HG02678 (cell line): ENCODE results near the gene KIF26A.

Experiments
- ATAC-seq: cut with Tn5 transposase; IDR thresholded peaks from one replicate; pipeline ENCODE4 v1.9.1; 2021; ENCODE audit warnings: mild to moderate bottlenecking, moderate library complexity; ENCODE audit not compliant: unreplicated experiment

KIF26A gene

DNA sequence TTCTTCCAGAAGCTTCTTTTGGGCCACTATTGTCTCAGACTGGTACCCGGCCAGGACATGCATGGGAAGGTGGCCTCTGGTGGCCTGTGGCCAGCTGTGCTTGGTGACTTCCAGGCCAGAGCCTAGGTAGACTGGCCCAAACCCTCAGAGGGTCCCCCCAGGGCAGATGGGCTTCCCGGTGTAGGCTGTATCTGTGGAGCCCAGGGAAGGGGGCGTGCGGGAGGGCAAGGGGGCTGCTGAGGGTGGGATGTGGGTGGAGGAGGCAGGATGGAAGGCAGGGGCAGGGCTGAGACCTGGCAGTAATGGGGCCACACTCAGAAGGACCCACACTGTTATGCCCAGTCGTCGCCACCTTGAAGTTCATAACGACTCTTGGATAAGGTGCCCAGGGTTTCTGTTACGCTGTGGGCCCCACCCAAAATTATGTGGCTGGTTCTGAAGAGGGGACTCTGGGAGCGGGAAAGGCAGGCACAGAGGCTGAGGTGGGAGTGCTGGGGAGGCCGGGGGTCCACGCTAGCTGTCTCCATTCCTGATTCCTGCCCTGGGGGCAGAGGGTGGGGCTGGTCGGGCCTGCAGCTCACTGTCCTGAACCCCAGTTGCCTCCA lies 52.1 kb downstream of the KIF26A start:
- ATAC-seq: no peak

DNA sequence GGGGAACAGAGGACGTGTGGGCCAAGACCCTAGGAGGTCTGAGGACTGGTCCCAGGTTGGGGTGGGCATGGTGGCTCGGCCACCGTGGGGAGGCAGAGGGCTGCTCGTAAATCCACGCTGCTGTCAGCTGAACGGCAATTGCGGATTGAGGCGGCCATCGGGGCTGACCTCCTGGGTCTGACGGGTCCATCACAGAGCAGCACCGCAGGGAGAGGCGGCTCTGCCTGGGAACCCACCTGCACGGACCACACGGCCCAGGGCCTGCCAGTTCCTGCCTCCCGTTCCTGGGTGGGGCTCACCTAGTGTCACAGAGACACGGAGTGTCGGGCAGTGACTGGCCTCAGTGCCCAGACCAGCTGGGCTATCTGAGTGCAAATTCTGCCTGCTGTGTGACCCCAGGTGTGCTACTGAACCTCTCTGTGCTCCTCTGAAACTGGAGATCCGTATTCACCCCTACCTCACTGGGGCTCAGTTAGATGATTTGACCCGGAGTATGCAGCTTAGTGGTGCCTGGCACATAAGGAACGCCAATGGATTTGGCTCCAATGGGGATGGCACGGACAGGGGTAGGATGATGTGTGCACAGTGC lies 53.1 kb downstream of the KIF26A start:
- no peak for ATAC-seq

DNA sequence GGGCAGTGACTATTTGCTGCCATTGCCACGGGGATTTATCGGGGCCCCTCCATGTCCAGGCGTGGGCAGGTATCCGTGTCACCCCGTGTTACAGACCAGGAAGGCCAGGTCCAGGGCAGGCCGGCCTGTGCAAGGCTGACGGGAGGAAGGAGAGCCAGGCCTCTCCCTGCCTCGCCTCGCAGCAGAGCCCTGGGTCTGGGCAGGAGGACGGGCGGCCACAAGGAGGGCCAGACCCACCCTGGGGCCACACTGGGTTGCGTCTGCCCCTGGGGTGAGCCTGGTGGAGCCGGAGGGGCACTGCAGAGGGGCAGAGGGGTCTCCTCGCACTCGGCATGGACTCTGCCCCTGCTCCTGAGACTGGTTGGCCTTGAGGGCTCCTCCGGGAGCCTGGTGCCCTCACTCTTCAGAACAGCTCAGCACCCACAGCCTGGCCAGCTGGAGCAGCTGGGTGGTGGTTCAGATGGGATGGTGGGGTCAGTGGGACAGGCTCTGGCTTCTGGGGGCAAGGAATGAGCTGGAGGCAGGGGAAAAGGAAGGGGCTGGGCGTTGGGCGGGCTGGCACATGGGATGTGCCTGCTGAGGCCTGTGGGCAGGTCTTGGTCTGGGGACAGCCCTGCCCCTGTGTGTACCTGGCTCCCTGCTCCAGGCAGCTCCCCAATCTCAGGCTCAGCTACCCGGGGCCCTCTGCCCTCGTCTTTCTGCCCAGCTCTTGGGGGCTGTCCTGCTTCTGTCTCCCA lies 53.9 kb downstream of the KIF26A start:
- ATAC-seq: no peak

DNA sequence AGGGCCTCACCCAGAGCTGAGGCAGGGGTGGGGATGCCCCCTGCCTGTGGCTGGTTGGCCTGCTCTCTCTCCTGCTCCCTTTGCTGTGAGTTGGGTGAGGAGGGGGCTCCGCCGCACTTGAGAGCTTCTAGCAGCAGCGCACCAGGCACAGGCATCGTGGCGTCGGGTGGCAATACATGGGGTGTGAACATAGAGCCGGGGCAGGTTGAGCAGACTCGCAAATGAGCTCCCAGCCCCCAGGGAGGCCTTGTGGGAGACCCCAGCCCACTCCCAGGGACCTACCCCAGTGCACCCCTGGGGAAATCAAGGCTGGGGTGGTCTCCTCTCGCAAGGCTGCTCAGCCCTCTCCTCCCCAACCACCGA lies 54.5 kb downstream of the KIF26A start:
- ATAC-seq: no peak

DNA sequence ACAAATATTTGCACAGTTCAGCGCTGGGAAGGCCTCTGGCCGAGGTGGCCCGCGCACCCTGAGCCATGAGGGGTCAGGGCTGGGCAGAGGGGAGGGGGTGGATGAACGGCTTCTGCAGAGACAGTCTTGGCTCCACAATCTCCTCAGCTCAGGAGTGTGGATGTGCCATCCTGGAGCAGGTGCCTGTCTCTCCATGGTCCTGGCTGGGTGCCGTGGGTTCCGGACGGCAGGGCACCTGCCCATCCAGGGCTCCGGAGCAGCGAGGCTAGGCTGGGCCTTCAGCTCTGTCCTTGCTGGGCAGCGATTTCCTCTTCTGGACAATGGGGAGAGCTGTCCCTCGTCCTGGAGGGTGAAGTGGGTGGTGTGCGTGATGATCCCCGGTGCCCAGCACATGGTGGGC lies 55.6 kb downstream of the KIF26A start:
- ATAC-seq: no peak

DNA sequence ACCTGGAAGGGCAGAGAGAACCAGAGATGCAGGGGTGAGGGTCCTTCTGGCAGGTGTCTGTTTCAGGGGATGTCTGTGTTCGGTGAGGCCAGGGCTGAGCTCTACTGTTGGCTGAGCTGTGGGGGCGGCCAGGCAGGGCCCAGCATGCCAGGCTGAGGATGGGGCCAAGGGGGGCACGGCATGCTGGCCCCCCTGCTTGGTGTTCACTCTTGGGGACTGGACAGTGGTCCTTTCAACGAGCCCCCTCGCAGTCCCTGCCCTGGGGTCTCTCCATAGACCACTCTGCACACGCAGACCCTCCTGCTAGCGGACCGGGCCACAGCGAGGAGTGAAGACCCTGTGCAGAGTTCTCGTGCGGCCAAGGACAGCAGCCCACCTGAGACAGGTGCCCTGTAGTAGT lies 56.3 kb downstream of the KIF26A start:
- no peak for ATAC-seq

DNA sequence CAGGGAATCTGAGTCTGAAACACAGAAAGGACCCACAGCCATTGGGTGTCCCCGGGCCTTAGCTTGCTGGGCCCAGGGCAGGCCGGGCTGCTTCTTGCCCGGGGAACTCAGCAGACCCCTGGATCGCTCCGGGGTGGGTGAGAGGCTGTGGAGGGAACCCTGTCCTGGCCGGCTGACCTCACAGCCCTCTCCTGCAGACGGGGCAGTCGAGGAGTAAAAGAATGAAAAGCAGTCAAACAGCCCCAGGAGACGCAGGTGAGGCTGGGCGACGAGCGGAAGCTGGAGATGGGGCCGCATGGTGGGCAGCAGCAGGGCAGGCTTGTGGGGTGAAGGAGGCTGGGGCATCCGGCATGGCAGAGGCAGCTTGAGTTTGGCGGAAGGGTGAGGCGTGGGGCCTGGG lies 57.0 kb downstream of the KIF26A start:
- no peak for ATAC-seq

DNA sequence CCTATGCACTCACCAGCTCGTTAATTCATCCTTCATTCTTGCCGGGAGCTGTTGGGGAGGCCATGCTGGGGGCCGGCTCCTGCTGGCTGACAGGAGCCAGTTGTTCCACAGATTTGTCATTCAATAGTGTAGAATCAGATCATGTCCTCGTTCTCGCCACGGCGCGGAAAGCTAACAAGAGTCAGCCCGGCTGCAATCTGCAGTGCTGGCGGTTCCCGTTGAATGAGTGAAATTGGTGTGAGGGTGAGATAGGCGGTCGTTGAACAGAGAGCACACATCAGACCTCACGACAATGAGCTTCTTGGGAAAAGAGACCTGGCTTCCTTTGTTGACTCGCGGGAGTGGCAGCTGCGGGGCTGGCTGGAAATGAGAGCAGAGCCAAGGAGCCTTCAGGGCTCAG lies 57.5 kb downstream of the KIF26A start:
- ATAC-seq: no peak

DNA sequence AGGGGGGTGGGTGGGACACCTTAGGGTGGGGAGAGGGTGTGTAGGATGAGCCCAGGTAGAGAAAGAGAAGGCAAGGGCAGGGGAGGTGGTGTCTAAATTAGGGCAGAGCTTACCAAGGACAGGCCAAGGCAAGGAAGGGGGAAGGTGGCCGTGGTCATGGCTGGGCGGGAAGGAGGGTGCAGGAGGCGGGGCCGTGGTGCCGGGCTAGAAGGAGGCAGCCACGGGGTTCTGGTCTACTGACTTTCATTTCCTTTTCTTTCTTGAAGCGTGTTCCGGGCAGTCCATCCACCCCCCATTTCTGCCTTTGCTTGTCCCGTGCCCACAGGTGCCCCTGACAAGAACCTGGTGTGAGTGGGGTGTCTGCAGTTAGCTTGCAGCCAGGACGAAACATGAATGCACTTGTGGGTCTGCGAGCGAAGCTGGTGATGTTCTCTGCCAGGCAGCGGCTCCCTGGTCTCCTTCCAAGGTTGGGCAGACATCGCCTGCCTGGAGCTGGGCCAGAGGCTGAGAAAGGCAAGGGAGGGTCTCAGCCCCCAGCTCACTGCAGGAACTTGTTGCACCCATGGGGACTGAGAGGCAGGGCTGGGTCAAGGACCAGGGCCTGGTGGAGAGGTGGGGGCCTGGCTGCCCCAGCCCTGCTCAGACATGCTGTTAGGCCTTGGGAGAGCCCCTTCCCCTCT lies 58.2 kb downstream of the KIF26A start:
- ATAC-seq: no peak

DNA sequence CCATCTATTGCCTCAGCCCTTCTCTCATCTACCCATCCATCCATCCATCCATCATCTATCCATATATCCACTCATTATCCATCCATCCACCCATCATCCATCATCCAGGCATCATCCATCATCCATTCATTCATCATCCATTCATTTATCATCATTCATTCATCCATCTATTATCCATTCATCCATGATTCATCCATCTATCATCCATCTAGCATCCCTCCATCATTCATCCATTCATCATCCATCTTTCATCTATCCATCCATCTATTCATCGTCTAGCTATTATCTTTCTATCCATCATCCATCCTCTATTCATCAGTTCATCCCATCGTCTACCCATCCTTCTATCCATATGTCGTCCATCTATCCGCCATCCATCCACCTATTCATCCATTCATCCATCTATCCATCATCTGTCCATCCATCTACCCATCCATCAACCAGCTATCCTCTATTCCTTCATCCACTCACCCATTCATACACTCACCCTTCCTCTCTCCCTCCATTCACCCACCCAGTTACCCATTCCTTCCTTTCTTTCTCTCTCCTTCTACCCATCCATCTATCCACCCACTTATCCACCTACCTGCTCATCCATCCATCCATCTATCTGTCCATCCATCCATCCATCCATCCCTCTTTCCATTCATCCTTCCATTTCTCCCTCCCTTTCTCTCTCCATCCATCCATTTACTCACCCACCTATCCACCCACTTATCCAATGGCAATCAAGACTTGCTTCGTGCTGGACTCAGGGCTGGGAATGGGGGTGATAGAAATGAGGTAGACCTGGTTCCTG lies 59.3 kb downstream of the KIF26A start:
- ATAC-seq: no peak

DNA sequence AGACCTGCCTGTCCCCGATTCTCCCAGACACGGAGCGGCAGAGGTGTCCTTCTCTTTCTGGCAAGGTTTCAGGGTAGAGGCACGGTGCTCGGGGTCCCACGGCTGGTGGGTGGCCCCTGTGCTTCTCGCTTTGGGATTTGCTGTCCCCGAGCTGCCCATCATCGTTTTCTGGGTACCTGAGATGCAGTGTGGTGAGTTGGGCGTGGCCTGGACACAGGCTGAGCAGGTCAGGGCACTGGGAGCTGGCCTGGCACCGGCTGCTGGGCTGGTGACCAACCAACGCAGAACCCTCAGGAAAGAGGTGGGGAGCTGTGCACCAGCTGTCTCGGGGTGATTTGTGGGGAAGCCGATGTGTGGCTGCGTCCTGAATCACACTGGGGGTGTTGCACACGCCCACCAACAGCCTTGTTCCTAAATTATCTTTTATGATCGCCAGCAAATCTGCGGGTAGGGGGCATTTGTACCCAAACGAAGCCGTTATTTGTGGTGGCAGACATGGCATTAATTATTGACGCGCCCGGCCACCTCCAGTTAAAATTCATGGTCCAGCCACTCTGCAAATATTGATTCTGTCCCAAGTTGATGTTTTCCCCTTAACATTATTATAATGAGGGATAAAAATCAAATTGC lies 61.0 kb downstream of the KIF26A start:
- no peak for ATAC-seq

DNA sequence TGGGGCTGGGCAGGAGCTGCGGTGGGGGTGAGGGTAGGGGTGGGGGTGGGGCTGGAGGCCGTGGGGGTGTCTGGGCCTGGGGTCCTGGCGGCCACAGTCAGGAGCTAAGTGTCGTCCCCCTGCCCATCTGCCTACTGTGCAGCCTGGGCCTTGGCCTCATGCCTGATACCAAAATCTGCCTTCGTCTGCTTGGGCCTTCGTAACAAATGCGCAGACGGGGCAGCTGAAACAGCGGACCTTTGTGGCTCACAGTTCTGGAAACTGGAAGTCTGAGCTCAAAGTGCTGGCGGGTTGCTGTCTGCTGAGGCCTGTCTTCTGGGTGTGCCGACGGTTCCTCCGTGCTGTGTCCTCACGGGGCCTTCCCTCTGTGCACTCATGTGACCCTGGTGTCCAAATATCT lies 61.7 kb downstream of the KIF26A start:
- no peak for ATAC-seq

DNA sequence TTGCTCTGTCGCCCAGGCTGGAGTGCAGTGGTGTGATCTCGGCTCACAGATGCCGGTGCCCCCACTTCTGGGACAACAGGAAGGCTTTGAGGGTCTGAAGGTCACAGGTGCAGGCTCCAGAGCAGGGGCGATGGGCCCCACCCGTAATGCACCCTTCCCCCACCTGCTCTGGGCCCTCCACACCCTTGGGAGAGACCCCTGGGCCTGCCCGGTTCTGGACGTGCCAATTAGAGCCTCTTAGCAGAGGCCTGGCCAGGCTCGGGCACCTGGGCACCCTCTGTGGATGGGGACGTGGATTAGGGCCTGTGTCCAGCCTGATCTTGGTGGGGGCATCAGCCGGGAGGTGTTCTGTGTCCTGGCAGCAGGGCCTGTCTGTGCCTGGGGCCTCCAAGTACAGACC lies 62.2 kb downstream of the KIF26A start:
- no peak for ATAC-seq

DNA sequence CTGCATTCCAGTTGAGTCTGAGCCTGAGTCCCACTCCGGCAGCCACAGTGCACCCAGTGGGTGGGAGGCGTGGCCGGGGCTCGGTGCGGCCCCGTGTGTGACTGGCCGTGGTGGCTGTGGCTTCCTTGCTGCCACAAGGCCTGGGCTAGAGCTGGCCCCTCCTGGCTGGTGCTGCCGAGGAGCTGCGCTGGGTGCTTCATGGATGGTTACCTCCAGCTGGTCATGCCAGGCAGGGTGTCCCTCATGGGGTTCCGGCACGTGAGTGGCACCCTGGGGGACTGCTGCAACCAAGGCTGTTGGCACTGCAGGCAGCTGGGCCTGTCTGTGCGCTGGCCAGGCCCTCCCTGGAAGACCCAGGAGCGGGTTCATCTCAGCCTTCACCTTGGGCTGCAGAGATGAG lies 62.7 kb downstream of the KIF26A start:
- no peak for ATAC-seq

DNA sequence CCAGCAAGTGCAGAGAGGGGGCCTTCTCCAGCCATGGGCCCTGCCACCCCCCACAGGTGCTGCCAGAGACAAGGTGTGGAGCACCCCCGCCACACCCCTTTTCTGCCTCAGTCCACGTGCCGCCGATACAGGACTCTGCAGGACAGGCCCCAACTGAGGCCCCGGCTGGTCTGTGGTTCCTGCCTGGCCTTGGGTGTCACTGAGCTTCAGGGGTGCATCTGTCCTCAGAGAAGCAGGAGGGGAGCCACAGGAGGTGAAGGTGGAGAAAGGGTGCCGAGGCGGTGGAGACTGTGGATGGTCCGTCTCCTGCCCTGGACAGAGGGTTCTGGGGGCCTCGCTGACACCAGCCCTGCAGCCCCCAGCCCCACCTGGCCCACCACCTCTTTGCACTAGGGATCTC lies 63.1 kb downstream of the KIF26A start:
- ATAC-seq: no peak

DNA sequence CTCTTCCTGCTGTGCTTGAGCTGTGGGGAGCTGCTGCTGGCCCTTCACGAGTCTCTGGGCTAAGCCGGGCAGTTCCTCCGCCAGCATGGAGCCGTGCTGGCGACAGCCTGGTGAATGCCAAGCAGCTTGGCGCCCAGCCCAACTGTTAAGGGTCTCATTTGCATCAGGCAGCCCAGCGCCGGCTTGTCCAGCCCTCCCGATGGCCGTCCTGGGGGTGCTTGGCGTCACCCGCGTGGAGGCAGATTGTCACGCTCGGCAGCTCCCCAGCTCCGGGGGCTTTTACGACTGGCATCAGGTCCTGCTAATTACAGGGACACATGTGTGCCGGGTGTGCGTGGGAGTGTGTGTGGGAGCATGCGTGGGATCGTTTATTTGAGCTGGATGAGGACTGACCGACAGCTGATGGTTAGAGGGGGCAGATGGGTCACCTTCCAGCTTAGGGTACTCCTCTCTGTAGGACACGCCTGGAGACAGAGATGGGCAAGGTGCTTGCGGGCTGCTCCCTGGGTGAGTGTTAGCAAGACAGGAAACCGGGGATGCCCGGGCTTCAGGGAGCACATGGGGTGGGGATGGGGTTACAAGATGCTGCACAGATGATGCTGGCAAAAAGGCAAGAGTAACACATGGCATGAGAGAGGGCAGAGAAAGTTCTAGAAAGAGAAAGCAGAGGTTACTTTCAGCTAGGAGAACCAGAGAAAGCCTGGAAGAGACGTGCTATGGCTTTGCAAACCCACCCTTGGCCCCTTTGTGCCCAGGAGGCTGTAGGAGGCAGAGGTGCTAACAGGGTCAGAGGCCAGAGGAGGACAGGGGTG lies 64.1 kb downstream of the KIF26A start:
- no peak for ATAC-seq

DNA sequence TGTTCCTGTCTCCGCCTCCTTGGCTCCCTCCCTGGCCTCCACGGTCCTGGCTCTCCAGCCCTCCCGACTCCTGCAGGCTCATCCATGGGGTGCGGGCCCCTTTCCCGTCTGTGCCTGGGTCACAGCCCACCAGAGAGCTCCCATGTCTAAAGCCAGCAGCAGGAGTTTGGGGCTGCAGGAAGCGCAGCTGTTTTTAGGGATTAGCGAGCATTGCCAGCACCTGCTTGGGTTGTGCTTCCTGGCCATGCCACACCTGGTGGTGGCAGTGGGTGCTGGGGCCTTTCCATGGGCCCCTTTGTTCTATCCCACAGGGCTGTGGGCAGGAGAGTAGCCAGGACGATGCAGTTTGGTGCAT lies 64.7 kb downstream of the KIF26A start:
- no peak for ATAC-seq

DNA sequence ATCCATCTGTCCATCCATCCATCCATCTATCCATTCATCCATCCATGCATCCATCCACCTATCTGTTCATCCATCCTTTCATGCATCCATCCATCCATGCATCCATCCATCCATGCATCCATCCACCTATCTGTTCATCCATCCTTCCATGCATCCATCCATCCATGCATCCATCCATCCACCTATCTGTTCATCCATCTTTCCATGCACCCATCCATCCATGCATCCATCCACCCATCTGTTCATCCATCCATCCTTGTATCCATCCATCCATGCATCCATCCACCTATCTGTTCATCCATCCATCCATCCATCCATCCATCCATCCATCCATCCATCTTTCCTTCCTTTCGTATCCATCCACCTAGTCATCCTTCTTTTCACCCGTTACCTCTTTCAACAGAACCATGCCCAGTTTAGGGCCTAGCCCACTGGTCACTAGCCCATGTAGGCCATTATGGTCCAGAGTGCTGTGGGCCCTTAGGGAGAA lies 66.3 kb downstream of the KIF26A start:
- no peak for ATAC-seq

DNA sequence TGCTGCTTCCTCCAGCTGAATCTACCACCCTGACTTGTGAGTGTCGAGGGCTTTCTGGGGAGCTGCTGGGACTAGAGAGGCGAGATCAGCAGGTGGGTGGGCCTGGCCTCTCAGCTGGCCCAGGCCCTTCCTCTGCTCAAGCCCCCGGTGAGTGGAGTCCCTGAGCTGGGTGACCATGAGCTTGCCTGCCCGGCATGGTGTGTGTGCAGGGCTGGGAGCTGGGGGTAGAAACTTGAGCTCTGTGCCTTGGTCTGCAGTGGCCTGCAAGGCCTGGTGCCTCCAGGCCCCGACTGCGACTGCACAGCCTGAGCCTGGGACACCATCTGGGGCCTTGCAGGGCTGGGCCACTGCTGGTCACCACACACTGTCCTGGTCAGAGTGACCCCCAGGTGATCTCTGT lies 67.4 kb downstream of the KIF26A start:
- no peak for ATAC-seq
